ENCODE data around the gene NR1I2.

- TF ChIP-seq CTCF (IDR thresholded peaks at IDR 0.05; ENCODE audit: low read depth, low read length) (no peak), POLR2A (IDR thresholded peaks at IDR 0.05; ENCODE audit: extremely low read depth, insufficient read length) (no peak), MAX (IDR thresholded peaks at IDR 0.05; ENCODE audit: low read depth, low read length) (no peak), MYC (IDR thresholded peaks at IDR 0.05; ENCODE audit: low read depth, low read length) (no peak)
Measured at GRCh38 chr3:119751423-119751822, 30.5 kb upstream of the NR1I2 start.
